ENCODE results near the gene SLC6A9. TPM values are rescaled to one million over a fixed set of nuclear protein-coding genes. Genes with fewer than 3 reads are reported as not detected.

Gene SLC6A9
- total RNA-seq, 1 donor from 2014 or later, result 4.7 TPM

DNA sequence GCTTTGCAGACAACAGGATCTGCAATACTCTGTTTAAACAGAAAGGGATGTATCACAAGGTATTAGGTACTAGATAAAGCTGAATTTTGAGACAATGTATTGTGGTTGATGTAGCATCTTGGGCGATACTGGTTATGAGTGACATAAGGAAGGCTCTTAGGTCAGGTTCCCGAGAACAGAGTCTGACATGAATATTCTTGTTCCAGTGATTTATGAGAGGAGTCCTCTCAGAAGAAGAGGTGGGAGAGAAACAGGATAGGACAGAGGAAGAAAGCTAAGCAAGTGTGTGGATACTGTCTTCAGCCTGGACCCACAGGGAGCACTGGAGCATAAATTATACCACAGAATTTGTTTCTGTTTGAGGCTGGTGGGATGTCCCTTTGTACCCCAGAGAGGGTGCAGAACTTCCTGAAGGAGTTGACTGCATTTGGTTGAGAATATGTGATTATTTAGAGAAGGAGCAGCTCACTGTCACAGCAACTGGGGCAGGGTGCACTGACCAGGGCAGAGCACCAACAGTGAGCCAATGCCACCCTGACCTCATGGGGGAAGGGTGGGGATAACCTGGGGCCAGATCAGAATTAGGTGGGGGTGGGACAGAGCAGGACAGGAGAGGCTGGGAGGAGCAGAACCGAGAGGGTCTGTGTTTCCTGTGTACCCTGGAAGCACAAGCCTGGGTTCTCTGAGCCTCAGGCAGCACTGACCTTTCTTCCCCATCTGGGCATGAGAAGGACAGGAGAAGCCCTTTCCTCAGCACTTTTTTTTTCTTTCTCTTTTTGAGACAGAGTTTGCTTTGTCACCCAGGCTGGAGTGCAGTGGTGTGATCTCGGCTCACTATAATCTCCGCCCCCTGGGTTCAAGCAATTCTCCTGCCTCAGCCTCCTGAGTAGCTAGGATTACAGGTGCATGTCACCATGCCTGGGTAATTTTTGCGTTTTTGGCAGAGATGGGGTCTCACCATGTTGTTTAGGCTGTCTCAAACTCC lies 36.3 kb upstream of the SLC6A9 start:
- TF ChIP-seq CTCF (IDR thresholded peaks at IDR 0.05), result no peak
- intact Hi-C loops (cut with DNase I), result no loop called here
- Histone ChIP-seq H3K36me3 (no peaks in the 10 kb centered on the region), H3K4me1 (no peaks in the 10 kb centered on the region), H3K27ac (no peak overlapping the region), H3K9me3 (no peaks in the 10 kb centered on the region), H3K27me3 (no peaks in the 10 kb centered on the region), H3K4me3 (no peak overlapping the region)
- no peak for DNase-seq (ENCODE audit: low spot score in 2 of 2)

- Histone ChIP-seq H3K27me3 (no peaks in the 10 kb centered on the region), H3K27ac (no peak overlapping the region), H3K36me3 (no peaks in the 10 kb centered on the region), H3K9me3 (no peaks in the 10 kb centered on the region), H3K4me1 (no peaks in the 10 kb centered on the region), H3K4me3 (no peak overlapping the region)
- intact Hi-C loops (cut with DNase I), result no loop called here
- no peak for TF ChIP-seq CTCF (IDR thresholded peaks at IDR 0.05)
- DNase-seq (ENCODE audit: low spot score in 2 of 2), result no peak
Measured at GRCh38 chr1:44062656-44063179, 31.5 kb upstream of the SLC6A9 start.

DNA sequence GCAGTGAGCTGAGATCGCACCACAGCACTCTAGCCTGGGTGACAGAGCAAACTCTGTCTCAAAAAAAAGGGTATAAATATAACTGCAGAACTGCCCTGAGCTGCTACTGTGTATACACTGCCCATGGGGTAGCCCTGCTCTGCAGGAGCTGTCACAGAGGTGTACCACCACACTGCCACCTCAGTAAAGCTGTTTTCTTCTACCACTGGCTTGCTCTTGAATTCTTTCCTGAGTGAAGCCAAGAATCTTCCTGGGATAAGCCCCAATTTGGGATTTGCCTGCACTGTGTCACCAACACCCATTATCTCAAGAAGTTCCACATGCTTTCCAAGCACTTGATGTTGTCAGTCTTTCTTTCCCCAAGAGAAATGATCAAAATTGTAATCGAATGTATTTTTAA lies 30.6 kb upstream of the SLC6A9 start:
- Histone ChIP-seq H3K36me3 (no peaks in the 10 kb centered on the region), H3K9me3 (no peaks in the 10 kb centered on the region), H3K4me1 (no peaks in the 10 kb centered on the region), H3K4me3 (no peak overlapping the region), H3K27me3 (no peaks in the 10 kb centered on the region), H3K27ac (no peak overlapping the region)
- TF ChIP-seq CTCF (IDR thresholded peaks at IDR 0.05), result no peak
- intact Hi-C loops (cut with DNase I), result no loop called here
- no peak for DNase-seq (ENCODE audit: low spot score in 2 of 2)

- no peaks in the 10 kb centered on the region for H3K4me1 ChIP-seq
- H3K36me3 ChIP-seq, result no peaks in the 10 kb centered on the region
- no peaks in the 10 kb centered on the region for H3K27me3 ChIP-seq
- H3K27ac ChIP-seq, result no peak overlapping the region
- TF ChIP-seq CTCF (IDR thresholded peaks at IDR 0.05), result no peak
- no peaks in the 10 kb centered on the region for H3K9me3 ChIP-seq
- intact Hi-C loops (cut with DNase I), result no loop called here
- no peak for DNase-seq (ENCODE audit: low spot score in 2 of 2)
- H3K4me3 ChIP-seq, result no peak overlapping the region
Measured at GRCh38 chr1:44060830-44061267, 29.6 kb upstream of the SLC6A9 start.

DNA sequence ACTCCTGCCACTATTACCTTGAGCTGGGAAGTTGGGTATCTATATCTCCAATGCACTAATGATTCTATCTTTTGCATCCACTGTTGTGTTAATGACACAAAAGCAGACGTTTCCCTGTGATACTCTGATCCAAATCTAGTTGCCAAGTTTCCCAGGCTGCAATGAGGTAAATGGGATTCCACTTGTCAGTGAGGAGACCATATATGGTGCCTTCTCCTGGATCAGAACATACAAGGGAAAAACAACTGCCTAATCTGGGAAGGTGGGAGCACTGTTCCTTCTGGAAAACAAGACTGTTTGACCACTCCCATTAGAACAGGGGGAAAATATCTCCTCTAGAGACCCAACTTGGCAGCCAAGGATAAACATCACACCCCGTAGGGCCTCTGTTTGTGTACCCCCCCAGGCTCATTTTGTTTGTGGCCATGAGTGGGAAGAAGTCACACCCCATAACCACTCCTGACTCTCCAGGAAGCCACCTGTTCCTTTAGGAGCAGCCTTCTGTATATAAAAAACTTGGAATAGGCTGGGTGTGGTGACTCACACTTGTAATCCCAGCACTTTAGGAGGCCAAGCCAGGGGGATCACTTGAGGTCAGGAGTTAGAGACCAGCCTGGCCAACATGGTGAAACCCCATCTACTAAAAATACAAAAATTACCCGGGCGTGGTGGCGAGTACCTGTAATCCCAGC lies 28.5 kb upstream of the SLC6A9 start:
- no peak for TF ChIP-seq CTCF (IDR thresholded peaks at IDR 0.05)
- no peak for DNase-seq (ENCODE audit: low spot score in 2 of 2)
- no peaks in the 10 kb centered on the region for H3K36me3 ChIP-seq
- intact Hi-C loops (cut with DNase I), result no loop called here
- H3K9me3 ChIP-seq, result no peaks in the 10 kb centered on the region
- H3K4me3 ChIP-seq, result no peak overlapping the region
- H3K27me3 ChIP-seq, result no peaks in the 10 kb centered on the region
- no peak overlapping the region for H3K27ac ChIP-seq
- H3K4me1 ChIP-seq, result no peaks in the 10 kb centered on the region
